Ramos (cell line): ENCODE measurements around the gene GPR151.
"Not testable (repeated sequence)": the region's sequence is repeated elsewhere in the genome, so short reads cannot be mapped to it uniquely, and the experiment has no call there.

Experiments
- in situ Hi-C: fragments of 300-500 bp; cut with MboI; formaldehyde crosslinking; loops from one replicate; pipeline ENCODE4 v1.14.3; 2022; ENCODE audit warnings: low sequenced_read_pairs; ENCODE audit not compliant: unreplicated experiment

Gene GPR151

DNA sequence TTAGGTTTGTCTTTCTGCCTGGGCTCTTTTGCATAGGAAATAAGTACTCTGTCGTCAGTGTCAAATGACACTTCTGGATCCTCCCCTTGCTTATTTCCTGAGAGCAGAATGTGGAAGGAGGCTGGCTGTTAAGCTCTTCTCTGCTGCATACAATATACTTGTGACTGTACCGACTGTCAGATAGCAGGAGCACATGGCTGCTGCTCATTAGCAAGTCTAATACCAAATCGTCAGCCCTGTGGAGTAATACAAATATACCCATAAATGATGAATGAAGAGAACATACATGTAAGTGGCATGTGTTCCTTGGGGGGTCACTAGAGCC lies at the start of gene GPR151:
GPR151 (minus strand) TSS at position 40 of the 325 bp plus-strand sequence. CDS start 77 bp downstream, outside the sequence.
- in situ Hi-C loops: no loop called here

DNA sequence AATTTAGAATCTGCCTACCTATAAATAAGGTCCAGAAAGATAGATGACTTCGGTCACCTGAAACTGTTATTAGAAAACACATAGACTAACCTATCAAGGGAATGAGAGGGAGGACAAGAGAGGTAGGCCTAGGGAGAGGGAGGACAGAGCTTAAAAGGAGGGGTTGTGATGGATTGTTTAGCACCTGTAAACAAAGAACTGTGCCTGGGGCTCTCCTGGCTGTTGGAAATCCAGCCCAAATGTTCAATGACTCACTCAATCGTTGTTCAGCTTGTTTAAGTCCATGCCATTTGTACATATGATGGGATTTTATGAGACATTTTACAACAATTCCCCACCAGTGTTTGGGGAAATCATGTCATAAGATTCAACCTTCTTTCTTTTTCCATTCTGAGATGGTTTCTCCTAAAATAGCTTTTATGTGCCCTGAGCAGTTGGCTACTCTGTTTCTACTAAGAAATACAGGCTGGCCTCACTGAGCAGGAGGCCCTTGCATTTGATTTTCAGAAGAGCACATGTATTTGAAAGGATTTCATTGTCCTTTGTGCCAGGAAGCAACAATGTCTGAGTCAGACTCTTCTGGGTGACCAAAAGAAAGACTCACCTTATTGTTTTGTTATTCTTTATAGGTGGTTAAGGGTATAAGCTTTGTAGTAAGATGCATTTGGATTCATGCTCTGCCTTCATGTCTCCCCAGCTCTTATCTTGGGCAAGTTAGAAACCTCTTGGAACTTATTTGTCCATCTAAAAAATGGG lies 48.2 kb upstream of the GPR151 start:
- in situ Hi-C loops: no loop called here

DNA sequence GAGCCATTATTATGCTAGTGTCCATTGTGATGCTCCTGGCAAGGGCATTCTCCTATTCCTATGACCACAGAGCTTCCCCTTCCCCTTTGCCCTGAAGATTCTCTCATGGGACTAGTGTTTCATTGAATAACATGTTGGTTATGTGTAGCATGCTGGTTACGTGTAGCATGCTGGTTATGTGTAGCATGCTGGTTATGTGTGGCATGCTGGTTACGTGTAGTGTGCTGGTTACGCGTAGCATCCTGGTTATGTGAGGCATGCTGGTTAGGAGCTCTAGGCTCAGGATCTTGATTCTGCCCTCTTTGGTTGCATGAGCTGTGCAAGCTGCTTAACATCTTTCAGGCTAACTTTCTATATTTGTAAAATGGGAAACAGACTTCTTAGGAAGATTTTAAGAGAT lies 46.5 kb upstream of the GPR151 start:
- in situ Hi-C loops: no loop called here

DNA sequence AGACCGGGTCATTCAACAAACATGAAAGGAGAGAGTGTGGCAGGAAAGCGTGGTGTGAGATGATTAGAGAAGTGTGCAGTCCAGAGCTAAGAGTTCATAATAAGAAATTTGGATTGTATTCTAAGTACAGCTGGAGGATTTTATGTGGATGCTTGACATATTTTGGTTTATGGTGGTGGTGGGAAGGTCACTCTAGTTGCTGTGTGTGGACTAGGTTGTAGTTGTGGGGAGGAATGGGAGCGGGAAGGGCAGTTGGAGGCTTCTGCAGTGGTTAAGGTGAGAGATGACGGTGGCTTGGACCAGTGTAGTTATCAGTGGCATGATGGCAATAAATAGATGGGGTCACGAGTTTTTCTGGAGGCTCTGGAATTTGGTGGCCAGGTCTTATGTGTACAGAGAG lies 45.7 kb upstream of the GPR151 start:
- in situ Hi-C loops: no loop called here

DNA sequence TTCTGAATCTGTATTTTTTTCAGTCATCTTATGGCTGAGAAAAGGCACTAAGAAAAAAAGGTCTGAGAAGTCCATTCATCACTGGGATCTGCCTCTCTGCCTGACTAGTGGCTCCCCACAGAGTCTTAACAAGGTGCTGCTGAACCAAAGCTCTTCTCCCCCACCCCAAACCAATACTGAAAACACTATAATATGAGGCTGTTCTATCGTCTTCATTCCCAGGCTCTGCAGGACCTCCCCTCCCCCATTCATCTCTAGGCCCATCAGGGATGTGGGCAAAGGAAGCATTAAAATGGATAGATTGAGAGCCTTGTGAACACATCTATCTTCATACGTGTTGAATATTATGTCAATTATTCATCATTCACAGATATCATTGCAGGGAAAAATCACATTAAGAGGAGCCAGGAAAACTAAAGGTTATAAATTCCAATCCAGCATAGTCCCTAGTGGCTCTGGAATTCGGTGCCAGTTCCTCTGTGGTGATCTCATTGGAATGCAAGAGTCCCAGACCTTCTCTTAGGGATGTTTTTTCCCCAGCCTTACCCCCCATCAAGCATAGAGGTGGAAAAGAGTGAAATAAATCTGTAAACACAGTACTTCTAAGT lies 44.3 kb upstream of the GPR151 start:
- in situ Hi-C loops: no loop called here

DNA sequence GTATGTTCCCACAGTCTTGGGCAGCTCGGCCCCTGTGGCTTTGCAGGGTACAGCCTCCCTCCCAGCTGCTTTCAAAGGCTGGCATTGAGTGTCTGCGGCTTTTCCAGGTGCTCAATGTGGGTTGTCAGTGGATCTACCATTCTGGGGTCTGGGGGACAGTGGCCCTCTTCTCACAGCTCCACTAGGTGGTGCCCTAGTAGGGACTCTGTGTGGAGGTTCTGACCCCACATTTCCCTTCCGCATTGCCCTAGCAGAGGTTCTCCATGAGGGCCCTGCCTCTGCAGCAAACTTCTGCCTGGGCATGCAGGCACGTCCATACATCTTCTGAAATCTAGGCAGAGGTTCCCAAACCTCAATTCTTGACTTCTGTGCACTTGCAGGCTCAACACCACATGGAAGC lies 40.9 kb upstream of the GPR151 start:
- in situ Hi-C loops: not testable (repeated sequence)

DNA sequence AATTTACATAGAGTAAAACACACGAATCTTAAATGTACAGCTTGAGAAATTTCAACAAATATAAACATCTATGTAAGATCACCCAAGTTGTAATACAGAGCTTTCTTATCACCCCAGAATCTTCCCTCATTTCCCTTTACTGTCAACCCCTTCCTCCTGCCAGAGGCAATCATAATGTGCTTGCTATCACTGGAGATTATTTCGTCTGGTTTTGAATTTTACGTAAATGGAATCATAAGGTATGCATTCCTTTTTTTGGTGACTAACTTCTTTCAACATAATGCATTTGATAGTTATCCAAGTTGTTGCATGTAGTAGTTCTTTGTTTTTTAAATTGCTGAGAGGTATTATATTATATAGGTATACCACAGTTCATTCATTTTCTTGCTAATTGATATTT lies 37.5 kb upstream of the GPR151 start:
- in situ Hi-C loops: no loop called here

DNA sequence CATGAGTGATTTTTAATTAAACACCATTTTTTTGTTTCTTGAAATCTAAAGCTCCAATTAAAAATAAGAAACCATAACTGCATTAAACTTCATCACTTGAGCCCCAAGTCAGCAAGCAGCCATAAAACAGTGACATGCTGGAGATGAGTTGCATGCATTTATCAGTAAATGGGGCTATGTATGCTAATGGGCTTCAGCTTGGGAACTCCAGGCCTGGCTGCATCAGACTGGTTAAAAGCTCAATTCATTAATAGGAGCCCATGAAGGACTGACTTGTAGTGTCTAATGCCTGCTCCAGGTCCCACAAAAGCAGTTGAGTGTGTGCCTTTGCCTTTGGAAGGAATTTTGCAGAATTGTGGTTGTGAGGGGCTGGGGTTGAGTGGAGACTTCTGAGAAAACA lies 33.6 kb upstream of the GPR151 start:
- in situ Hi-C loops: loop anchor here (25.0 kb wide), 1 partner anchor 638 kb away; no protein-coding TSS in a partner anchor

DNA sequence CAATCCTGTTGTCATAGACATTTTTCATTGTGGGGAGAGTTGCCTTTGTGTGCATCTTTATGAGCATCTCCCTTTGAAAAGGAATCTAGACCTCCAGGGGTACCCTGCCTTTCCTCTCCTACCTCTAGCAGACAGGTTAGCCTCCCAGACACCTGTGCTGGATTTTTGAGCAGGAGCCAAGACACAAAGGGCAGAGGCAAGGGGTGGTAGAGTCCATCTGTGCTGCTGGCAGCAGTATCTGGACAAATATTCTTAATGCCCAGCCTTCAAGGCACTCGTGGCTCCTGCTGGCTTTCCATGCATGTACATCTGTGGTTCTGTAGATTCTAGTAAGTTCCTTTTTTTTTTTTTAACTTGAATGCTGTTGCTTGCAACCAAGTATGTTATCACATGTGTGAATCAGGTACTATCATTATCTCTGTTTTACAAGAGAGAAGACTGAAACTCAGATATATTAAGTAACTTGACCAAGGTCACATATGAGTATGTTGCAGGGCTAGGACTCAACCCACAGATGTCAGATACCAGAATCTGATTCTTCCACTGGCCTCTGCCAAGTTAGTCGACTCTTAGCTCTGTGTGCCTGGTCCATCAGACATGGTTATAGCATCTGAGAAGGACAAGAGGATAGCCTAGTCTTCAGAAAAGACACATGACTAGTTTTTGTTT lies 32.9 kb upstream of the GPR151 start:
- in situ Hi-C loops: loop anchor here (25.0 kb wide), 1 partner anchor 638 kb away; no protein-coding TSS in a partner anchor

DNA sequence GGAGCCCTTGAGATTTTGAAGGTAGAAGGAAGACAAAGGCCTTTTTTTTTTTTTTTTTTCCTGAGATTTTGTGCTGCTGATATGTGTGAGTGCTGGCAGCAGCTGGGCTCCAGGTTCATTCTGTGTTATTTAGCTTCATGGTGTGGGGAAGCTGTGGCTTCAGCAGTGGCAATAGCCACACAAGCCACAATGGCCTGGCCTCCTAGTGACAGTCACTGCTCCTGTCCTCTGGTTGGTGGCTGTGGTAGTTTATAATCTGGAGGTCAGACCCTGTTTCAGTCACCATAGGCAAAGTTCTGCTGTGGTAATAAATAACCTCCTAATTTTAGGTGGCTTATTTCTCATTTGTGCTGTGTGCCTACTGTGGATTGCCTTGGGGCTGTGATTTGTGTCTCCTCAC lies 28.2 kb upstream of the GPR151 start:
- in situ Hi-C loops: loop anchor here (5.0 to 25.0 kb wide), 2 partner anchors 423 to 643 kb away; no protein-coding TSS in a partner anchor

DNA sequence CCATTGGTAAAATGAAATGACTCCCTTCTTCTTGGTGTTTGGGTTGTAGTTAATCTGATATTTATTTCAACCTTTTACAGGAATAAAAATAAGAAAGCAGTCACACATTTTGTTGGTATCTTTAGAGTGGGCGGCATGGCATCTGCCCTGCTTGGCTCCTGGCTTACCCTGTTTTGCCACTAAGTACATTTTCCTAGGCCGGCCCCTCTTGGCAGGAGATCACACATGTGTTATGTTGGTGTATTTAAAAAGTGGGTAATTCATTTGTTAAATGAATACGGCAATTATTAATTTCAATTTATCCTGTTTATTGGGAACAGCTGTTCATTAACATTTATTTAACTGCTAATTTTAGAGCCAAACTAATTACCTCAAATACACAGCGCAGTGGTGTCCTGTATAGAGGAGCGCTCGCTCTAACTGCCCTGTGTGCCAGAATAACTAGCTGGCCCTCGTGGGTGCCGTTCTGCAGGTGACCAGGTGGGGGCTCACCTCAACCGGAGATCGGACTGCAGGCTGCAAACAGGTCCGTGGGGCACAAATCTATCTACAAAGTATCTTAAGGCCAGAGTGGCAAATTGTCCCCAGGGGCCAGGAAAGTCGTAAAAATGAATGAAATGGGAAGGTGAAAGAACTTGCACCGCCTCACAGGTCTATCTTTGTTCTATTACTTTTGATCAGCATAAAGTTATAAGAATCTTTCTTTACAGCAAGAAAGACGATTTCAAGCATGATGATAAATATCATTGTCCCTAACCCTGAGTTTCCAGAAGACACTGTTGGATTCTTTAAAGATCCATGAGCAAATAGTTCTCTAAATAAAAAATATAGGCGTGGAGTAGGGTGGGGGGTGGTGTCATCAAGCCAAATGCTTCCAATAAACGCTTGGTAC lies 26.2 kb upstream of the GPR151 start:
- in situ Hi-C loops: loop anchor here (5.0 to 25.0 kb wide), 2 partner anchors 425 to 645 kb away; no protein-coding TSS in a partner anchor

DNA sequence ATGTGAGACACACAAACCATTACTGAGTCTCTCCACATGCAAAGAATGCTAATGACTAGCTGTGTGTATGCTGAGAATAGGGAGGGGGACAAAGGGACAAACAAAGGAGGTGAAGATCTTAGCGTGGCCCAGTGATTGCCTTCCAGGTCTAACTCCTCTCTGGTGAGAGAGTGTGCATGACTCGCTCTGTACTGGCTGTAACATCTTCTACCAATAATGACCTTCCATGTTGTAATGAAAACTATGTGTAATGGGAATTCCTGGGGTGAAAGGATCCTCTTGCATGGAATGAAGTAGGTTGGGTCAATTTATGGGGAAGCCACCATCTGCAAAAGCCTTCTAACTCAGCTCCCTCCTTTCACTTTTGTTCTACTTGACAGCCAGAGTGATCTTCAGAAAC lies 24.4 kb upstream of the GPR151 start:
- in situ Hi-C loops: loop anchor here (5.0 to 25.0 kb wide), 2 partner anchors 427 to 647 kb away; no protein-coding TSS in a partner anchor

DNA sequence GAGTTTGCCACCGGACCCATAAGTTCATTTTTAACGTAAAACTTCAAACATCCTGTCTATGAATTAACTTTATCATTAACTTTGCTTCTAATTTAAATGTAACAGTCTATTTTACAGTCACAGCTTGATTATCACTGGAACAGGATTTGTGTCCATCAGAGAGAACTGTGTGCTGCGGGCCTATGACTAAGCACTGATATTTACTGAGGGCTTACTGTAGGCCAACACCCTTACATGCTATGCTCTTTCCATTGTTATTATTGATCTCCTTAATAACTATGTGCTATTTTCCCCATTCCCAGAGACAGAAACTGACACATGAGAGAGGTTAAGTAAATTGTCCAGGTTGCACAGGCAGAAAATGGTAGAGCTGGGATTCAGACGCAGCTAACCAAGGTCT lies 24.0 kb upstream of the GPR151 start:
- in situ Hi-C loops: loop anchor here (5.0 to 25.0 kb wide), 2 partner anchors 427 to 647 kb away; no protein-coding TSS in a partner anchor

DNA sequence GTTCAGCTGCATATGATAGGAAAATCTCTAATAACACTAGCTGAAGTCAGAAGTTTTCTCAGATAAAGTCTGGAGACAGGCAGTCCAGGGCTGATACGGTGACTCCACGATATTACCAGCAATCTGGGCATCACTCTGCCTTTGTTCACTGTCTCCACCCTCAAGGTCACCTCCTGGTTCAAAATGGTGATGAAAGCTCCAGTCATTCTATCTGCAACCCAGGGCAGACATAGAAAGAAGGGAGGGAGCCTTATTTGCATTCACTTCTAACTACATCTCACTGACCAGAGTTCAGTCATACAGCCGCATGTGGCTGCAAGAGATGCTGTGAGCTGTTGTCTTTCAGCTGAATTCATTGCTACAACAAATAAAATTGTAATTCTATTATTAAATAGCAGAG lies 22.4 kb upstream of the GPR151 start:
- in situ Hi-C loops: loop anchor here (25.0 kb wide), 1 partner anchor 649 kb away; no protein-coding TSS in a partner anchor

DNA sequence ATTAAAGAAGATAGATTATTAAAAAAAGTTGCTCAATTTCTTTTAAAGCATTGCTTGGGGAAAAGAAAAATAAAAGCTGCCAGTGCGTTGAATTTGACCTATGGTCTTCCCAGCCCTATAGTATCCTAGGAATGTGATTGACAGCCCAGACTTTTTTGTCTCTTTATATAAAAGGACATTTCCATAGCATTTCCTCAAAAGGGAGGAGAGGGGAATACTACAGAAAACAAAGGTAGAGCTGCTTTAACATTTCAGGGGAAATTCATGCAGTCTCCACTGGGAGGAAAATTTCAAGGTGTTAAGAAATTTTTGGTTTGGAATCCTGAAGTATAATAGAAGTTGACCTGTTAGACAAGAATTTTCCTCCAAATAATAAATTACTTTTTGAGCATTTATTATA lies 17.9 kb upstream of the GPR151 start:
- in situ Hi-C loops: loop anchor here (25.0 kb wide), 1 partner anchor 653 kb away; no protein-coding TSS in a partner anchor

DNA sequence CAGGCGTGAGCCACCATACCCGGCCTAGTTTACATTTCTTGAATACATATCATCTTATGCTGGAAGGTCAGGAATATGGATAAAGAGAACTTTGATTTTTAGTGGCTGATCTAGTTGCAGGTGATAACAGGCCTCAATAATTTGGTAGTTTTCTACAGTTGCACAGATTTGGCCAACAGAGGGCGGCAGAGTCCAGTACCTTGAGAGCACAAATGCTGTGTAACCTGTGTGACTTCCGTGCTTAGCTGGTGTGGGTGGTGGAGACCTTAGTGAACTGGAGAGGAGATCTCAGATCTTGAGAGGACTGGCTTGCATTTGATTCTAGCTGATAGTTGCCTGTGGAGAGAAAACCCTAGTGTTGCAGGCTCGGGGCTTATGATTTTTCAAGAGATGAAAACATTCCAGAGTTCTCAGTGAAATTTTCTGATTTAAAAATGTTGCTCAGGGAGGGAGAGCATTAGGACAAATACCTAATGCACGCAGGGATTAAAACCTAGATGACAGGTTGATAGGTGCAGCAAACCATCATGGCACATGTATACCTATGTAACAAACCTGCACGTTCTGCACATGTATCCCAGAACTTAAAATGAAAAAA lies 17.4 kb upstream of the GPR151 start:
- in situ Hi-C loops: loop anchor here (25.0 kb wide), 1 partner anchor 654 kb away; no protein-coding TSS in a partner anchor

DNA sequence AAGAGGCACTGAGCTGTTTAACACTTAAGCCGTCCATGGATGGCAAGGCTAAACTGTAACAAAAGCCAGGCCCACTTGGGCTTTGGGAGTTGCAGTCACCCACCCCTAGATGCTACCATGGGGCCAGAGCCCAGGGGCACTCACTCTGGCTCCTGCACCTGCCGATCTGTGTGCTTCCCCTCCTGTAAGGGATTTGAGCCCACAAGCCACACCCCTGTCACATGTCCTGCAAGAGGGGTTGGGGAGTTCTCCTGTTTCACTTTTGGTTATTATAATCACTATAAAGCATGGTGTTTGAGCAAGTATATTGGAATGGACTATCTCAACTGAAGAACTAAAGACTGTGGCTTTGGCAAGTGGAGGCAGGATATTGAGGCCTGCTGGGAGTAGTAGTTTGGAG lies 14.0 kb upstream of the GPR151 start:
- in situ Hi-C loops: loop anchor here (25.0 kb wide), 1 partner anchor 657 kb away; no protein-coding TSS in a partner anchor

DNA sequence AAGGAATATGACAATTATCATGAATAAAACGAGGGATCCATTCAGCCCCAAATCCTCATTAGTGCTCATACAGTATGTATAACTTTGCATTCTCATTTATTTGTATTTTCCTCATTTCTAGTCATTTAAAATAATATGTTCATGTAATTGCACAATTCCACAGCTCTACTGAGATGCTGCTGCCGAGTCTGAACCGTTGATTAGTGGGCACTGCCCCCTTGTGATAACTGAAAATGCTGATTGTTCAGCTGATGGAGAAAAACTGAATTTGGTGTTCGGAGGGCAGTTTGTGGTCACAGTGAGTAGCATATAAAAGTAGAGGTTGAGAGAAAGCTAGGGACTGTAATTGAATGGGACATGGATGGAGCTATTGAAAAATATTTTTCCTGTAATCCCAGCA lies 12.2 kb upstream of the GPR151 start:
- in situ Hi-C loops: loop anchor here (25.0 kb wide), 1 partner anchor 659 kb away; no protein-coding TSS in a partner anchor

DNA sequence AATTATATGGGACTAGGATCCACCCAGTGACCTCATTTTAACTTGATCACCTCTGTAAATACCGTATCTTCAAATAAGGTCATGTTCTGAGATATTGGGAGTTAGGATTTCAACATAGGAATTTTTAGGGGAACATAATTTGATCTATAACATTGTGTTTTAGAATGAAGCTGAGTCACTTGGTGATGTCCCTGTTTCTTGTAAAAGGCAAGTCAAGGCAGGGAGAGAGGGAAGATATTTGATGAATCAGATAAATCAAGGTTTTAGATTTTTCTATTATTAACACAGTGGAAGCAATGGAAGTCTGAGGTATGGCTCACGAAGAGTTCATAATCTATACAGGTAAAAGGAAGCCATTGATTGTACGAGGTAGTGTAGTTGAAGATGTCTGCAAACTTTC lies 11.8 kb upstream of the GPR151 start:
- in situ Hi-C loops: loop anchor here (25.0 kb wide), 1 partner anchor 660 kb away; no protein-coding TSS in a partner anchor
